Measurements from ENCODE around the gene C1orf216. TPM values are rescaled to one million over a fixed set of nuclear protein-coding genes. Genes with fewer than 3 reads are reported as not detected.

C1orf216 gene
- total and polyA plus RNA-seq, 2 of the 8 experiments (the other 6 are each of a cell fraction or from before 2014, with no cell fraction given), result 7.5 to 10.8 TPM

DNA sequence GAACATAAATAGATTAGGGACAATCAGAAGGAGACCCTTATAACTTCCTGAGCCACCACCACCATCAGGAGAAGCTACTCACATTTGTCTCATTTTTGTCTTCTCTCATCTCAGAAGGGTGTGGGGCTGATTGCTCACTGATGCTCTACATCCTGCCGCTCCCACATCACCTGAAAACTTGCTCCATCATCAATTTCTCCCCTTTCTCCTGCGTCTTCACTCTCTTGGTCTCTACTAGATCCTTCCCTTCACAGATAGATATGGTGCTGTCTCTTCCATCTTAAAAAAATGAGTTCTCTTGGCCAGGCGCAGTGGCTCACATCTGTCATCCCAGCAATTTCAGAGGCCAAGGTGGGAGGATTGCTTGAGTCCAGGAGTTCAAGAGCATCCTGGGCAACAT, 38.4 kb downstream of the C1orf216 start (continued):
- no peak for TF ChIP-seq TEAD4 (IDR thresholded peaks at IDR 0.05; ENCODE audit: low read depth, low read length)
- TF ChIP-seq, protein P1, sequence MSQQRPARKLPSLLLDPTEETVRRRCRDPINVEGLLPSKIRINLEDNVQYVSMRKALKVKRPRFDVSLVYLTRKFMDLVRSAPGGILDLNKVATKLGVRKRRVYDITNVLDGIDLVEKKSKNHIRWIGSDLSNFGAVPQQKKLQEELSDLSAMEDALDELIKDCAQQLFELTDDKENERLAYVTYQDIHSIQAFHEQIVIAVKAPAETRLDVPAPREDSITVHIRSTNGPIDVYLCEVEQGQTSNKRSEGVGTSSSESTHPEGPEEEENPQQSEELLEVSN (IDR thresholded peaks at IDR 0.05), result no peak
- no peak for TF ChIP-seq SUZ12 (IDR thresholded peaks at IDR 0.05; ENCODE audit: low read length)
- no peak for TF ChIP-seq KDM4A (IDR thresholded peaks at IDR 0.05; ENCODE audit: low read depth, low read length, severe bottlenecking)
- no peak for TF ChIP-seq KDM5A (IDR thresholded peaks at IDR 0.05; ENCODE audit: low read length)
